ENCODE measurements around the gene ARHGAP23.
"Not testable (repeated sequence)": the region's sequence is repeated elsewhere in the genome, so short reads cannot be mapped to it uniquely, and the experiment has no call there.

ARHGAP23 gene

DNA sequence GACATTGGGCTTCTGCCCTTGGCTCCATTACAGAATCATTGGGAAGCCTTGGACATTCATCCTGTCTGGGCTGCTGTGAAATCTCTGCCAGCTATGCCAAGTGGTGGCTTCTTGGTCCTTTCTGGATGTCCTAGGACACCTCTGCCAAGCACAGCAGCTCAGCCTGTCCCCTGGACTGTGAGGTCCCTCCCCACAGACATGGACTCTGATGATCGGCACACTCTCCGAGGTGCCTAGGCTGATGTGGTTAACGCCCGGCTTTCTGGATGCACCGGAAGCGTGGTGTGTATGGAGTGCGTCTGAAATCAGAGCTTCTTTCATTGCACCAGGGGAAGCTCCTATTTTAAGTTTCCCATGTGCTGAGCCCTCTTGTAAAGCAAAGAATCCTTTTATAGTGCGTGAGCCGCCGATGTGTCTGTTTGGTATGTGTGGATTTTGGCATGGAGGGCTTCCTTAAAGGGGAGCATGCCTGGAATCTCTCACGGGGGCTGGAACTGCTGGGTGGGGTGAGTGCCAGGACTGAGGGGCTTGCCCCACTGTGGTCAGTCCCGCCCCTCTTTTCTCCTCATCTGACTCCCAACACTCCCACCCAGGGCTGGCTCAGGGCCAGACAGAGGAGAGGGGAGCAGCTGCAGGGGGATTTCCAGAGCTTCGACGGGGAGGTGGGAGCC, 7.0 kb upstream of the ARHGAP23 start:
- no peak for DNase-seq

DNA sequence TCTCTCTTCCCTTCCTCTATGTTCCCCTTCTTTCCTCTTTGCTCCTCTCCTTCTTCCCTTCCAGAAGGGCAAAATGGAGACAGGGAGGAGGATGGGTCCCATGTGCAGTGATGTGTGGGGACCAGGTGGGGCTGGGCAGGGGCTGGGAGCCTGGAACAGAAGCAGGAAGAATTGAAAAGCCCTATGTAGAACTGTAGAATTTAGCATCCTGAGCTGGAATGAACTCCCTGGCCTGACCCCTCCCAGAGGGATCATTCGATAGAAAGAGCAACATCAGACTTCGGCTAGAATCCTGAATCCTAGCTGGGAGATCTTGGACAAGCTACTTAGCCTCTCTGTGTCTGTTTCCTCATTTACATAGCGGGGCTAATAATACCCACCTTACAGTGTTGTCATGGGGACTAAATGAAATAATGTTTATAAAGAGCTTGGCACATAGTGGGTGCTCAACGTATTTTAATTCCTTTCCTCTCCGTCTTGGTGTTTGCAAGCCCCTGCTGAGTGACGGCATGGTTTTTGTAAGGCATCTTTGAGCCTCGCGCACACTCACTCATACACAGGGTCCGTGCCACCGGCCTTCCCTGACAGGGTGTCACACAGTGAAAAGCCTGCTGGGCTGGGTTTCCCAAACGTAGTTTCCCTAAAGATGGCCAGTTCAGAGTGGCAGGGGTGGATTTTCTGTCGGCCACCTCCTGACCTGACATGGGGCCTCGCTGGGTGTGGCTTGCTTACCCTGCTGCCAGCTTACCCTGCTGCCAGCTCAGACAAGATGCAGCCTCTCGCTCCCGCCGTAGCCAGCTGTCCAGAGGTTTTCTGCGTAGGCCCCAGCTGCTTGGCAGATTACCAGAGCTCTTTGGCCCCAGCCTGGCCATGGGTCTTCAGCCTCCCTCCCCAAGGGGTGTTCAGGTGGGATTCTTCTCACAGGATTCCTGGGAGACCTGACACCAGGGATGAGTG, 6.1 kb upstream of the ARHGAP23 start:
- DNase-seq, result no peak

DNA sequence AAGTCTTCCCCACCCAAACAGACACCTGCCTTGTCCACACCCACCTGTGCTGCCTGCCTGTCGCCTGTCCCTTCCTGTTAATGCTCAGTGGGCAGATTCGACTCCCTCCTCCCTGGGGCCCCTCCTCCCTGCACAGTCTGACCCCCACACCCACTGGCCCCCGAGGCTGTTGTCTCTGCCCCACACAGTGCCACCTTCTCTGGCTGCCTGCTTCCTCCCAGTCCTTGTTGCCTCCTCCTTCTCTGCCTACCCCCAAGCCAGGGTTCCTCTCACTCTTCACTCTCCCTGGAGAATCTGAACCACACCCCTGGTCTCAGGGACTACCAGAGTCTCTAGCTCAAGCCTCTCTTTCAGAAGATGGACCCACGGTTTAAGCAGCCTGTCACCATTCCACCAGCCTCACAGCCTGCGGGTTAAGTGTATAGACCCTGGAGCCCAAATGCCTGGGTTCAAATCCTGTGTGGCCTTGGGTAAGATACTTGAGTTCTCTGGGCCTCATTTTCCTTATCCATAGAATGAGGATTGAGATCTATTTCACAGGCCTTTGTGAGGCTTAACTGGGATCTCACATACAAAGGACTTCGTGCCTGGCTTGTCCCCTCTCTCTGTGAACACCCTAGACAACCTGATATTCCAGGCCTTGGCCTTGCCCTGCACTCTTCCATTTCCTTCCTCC, 3.8 kb upstream of the ARHGAP23 start:
- no peak for DNase-seq

DNA sequence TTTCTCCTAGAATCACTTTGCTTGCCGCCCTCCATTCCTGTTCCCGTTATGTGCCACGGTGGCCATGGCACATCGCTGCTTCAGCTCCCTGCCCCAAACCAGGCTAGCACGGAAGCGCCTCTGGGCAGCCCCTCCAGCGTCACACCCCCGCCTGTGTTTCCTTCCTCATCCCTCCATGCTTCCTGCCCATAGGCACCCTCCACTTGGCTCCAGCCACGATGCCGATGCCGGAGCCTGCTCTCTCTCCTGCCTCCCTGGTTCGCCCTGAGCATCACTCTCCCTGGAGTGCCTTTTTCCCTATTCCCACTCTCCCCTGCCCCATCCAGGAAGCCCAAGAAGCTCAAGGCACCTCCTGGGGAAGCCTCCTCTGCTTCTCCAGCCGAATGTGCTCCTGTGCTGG, 3.2 kb upstream of the ARHGAP23 start:
- no peak for DNase-seq

DNA sequence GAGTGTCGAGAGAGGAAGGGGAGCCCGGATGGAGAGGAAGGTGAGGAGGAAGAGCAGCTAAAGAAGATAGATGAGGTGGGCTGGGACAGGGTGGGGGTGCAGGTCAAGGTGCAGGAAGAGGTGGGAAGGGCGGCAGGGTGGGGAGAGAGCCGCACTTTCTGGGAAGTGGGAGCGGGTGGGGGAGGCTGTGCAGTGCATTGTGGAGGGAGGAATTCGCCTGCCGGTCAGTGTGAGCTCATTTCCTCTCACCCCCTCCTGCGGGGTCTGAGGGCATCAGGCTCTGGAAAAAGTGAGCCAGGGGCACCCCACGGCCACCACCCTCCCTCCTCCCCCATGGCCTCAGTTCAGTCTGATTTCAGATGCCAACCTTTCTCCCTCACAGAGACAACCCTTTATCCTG, 2.5 kb upstream of the ARHGAP23 start:
- no peak for DNase-seq

DNA sequence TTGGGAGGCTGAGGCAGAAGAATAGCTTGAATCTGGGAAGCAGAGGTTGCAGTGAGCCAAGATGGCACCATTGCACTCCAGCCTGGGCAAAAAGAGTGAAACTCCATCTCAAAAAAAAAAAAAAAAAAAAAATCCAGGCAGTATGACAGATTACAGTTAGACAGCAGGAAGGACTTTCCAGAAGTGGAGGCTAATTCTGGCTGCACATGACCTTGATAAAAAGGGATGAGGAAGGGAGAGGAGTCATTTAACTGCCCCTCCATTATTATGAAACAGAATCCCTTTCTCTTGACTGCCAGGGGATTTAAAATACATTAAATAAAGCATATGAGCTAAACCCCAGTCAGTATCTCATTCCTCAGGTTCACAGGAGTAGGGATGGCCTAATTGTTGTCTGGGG, 1.8 kb upstream of the ARHGAP23 start:
- no peak for DNase-seq

DNA sequence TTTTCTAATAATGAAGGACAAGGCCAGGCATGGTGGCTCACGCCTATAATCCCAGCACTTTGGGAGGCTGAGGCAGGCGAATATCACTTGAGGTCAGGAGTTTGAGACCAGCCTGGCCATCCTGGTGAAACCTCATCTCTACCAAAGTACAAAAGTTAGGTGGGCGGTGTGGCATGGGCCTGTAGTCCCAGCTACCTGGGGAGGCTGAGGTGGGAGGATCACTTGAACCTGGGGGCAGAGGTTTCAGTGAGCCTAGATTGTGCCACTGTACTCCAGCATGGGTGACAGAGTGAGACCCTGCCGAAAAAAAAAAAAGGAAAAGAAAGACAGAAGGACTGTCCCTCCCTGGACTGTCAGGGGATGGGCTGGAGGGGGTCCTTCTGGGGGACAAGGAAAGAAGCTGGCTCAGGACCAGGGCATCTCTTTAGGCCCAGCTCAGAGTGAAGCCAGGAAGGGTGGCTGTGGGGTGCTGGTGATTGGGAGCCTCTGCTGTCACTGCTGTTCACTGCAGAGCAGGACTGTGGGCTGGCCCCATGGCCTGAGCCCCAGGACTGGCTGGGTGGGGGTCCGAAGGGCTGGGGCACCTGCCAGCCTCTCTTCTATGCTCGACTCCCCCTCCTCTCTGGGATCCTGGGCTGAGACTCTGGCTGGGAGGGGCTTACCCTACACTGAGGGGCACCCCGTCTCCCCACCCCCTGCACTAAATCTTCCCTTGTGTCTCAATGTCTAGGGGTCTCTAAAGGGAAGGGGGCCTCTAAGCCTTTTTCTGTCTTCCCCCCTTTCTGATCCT, 909 bp upstream of the ARHGAP23 start:
- DNase-seq, result no peak

DNA sequence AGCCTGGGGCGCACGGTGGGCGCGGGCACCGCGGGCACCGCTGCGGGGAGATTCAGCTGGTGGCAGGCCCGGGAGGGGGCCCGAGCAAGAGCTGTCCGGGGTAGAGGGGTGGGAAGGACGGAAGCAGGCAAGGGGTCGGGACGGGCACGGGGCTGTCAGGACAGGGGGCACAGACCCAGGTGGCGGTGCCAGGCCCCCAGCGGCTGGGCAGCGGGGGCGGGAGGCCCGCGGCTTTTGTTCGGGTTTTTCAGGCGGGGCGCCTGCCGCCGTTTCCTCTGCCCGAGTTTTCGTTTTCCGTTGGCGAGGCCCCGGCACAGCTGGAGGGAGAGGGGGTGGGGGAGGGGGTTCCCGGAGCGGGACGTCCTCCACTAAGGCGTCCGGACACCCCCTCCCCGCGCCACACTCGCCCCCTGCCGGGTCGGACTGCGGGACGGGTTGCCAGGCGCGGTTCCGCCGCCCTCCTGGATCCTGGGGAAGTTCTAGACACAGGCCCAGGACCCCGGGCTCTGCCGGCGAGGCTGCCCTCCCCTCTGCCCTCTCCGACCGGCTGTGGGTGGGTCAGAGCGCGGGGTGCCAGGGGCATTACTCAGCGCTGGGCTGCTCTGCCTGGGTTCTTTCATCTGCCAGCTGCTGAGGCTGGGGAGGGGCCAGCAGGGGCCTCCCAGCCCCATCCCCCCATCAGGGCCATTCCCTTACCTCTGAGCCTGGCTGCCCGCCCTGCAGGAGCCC, 543 bp downstream of the ARHGAP23 start:
- no peak for DNase-seq

DNA sequence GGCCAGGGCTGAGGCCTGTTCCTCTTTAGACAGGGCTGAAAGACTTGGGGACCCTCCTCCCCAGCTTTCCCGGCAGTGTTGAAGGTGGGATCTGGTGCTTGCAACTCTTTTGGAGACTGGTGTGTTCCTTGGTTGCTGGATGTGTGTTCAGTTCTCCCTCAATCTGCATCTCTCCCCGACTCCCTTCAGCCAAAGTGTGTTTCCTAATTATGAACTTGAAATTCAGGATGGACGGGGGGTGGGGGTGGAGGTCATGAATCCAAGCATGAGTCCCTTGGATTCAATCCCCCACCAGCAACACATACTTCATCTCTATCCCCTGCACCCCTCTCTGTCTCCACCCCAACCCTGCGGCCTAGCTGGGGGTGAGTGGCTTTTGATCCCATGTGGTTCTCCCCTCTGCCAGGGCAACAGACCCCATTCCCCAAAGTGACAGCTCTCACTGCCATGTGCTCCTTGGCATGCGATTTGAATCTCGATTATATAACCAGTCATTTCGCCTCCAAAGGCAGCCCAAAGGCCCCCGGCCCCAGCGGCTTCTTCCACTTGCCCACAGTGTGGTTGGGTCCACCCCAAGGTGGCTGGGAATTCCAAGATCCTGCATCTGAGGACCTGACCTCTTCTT, 1.3 kb downstream of the ARHGAP23 start:
- no peak for DNase-seq

DNA sequence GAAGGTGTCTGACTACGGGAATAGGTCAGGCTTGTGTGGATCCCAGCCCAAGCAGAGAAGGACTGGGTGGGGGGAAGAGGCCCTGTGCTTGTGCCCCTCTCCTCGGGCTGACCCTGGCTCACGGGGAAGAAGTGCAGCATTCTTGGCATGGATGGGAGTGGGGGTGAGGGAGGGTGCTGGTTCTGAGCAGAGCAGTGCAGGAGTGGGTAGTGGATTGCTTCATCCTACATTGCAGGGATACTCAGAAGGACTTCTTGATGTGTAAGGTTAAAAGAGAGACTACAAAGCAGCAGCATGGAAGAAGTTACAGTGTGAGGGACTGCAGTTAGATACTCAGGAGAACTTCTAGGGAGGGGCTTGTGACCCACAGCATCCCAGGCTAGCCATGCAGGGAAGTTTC, 2.1 kb downstream of the ARHGAP23 start:
- DNase-seq, result no peak

DNA sequence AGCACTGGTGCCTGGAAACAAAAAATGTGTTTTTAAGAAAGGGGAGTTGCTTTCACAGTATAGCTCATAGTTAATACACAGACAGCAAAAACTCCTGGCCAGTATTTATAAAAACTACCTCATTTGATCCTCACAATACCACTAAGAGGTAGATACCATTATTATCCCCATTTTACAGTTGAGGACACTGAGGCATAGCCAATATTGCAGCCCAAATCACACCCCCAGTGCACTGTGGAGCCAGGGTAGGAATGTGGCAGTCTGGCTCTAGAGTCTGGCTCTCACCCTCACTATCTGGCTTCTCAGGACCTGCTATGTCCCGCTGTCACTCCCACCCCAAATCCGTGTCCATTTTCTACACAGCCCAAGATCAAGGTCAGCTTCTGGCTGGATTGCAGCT, 2.6 kb downstream of the ARHGAP23 start:
- DNase-seq, result no peak

DNA sequence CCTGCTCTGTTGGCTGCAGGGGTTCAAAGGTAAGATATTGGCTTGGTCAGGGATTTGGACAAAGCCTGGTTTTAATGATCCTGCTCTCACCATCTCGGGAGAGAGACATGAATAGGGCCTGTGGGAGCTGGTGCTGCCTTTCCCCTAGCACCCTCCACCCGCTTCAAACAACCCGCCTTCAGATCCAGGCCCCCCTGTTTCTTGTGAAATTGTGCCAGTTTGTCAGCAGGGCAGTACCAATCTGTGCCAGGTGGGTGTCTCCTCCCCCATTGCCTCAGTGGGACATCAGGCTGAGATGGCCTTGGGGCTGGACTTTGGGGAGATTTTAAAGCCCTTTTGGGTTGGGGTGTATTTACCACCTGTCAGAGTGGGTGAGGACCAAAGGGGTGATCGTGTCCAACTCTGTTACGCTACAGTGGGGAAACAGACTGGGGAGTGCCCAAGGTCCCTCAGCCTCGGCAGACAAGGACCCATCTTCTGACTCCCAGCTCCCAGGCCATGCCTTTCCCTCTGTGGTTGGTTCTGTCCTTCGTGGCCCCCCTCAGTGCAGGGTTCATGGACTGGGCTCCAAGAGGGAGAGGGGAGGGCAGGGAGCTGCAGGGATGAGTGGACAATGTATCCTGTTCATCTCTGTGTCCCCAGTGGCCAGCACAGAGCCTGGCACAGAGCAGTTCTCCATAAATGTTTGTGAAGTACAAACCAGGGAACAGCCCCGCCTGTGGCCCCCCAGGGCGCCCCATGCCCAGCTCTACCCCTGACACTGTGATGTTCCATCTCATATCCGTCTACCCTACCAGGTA, 3.3 kb downstream of the ARHGAP23 start:
- DNase-seq, result no peak

DNA sequence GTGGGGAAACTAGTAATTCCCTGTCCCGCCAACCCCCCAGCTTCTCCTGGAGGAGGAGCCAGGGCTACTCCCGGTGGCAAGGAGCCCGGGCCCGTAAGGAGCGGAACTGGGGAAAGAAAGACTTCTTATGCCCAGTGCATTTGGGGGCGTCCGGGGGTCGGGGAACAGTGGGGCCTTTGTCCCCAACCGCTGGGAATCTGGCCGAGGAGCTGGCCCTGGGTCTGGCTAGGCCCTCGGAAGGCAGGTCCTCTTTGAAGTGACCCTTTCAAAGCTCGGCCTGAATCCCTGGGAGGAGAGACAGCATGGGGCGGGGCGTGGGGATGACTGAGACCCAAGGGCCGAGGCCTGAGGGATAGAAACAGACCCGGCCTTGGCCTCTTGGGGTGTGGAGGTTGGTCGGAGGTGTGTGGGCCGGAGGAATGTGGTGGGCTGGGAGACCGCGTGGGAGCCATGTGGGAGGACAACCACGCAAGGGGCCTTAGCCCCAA, 6.0 kb downstream of the ARHGAP23 start:
- DNase-seq, result no peak

DNA sequence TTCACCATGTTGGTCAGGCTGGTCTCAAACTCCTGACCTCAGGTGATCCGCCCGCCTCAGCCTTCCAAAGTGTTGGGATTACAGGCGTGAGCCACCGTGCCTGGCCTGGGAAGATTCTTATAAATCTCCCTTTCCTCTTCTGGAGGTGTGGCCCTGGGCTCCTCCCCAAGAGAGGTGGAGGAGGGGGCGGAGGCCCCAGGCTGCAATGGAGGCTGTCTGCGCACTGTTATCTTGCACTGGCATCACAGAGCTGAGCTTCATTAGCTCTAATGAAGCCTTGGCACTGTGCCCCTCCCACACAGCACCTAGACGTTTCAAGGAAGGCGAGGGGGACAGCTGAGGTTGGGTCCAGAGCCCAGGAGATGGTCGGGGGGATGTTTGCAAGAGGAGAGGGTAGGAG, 7.5 kb downstream of the ARHGAP23 start:
- DNase-seq, result no peak

DNA sequence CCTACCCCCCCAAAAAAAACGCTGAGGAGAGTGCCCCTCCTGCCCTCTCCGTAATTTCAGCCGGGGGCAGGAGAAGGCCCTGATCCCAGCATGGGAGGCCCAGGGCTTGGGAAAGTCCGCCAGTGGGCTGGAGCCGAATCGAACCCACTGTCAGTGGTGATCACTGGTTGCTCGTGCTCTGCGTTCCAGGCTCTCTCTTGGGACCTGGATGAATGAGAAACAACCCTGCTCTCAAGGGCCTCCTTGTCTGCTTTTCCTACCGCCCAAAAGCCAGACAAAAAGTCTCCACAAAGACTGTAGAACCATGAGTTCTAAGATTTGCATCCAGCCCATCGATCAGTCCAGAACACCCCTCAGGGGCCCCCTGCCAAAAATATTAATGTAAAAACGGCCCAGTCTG, 8.1 kb downstream of the ARHGAP23 start:
- DNase-seq, result no peak

DNA sequence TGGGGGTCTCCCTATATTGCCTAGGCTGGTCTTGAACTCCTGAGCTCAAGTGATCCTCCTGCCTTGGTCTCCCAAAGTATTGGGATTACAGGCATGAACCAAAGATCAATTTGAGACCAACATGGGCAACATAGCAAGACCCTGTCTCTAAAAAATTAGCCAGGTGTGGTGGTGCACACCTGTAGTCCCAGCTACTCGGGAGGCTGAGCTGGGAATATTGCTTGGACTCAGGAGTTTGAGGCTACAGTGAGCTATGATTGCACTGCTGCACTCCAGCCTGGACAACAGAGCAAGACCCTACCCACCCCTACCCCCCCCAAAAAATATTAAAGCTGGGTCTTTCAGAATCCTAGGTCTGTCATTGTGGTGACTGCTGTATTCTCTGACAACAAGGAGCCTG, 9.0 kb downstream of the ARHGAP23 start:
- DNase-seq, result not testable (repeated sequence)

DNA sequence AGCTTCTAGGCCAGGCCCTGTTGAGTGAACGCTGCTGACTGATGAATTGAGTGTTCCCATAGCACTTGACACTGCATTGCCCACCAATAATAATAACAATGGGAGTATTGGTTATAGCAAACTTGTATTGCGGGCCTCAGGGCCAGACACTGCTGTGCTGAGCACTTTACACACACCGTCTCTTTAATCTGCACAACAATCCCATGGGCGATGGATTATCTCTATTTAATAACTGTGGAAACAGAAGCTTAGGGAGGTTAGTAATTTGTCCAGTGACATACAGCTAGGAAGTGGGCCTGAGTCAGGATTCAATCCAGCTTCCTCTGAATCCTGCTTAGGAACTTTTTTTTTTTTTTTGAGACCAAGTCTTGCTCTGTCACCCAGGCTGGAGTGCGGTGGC, 11.2 kb downstream of the ARHGAP23 start:
- DNase-seq, result no peak

DNA sequence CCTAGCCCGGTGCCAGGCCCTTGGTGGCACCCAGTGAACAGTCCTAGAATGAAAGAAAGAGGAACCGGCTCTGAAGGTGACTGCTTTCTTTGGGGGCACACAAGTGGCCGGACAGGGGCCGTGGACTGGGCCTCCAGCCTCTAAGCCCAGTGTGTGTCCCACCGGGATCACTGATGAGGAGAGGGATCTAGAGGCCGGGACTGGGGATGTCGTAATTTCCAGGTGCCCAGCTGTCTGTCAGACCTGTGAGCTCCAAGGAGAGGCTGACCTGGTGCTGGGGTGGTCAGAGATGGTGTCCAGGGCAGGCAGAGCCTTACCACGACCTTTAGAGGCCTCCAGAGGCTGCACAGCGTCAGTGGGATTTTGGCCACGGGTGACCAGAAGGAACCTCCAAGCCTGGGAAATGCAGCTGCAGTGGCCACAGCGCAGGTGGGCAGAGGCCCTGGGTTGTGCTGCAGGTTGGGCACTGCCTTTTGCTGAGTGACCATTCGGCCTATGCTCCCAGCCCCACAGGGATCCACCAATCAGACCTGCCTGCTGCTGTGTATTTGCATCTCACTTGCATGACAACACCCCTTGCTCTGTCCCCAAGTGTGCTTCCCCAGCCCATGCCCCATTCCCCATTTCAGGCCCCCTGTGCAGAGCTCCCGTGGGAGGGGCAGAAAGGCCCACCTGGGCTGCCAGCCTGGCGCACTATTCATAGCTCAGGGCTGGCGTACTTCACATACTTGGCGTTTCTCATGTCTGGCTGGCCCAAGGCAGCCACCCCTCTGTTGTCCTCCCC, 12.5 kb downstream of the ARHGAP23 start:
- no peak for DNase-seq

DNA sequence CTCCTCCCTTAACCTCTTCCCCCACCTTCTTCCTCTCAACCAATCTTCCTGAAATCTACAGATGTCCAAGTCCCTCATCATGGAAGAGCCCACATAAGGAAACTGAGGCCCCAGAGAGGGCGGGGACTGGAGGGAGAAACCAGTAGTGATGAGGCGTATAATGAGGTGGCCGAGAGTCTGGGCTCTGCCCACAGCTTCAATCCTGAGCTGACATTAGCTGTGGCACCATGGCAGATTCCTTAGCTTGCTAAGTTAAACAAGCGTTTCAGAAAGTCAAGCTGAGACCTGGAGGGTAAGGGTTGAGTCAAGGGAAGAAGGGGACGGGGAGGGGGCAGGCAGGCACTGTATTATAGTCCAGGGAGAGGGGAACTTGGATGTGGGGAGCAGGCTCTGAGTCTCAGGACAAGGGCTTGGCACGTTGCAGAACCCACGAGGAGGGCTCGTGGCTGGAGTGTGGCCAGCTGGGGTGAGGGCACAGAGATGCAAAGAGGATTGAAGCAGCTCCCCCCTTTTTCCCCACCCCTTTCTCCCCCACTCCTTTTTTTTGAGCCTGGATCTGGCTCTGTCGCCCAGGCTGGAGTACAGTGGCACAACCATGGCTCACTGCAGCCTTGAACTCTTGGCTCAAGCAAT, 13.3 kb downstream of the ARHGAP23 start:
- no peak for DNase-seq
